ENCODE results near the gene MOBP.

Gene MOBP

DNA sequence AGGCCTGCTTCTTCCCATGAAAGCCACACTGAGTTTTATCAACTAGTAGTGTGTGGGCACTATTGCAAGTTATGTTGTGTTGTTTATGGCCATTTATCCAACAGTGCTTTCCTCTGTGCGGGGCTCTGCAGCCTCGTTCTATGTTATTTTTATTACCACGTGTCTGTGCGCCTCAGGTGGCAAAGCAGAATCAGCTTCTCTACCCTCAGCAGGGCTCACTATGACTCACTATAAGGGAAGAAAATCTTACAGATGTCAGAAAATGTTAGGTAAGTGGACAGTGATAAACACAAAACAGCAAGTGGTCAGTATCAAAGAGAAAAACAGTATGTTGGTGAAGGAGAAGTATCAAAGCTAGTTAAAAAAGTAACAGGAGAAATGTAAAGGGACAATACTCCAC is 61.4 kb downstream of the MOBP start:
- FAIRE-seq, result no peak
- TF ChIP-seq TAF1 (IDR thresholded peaks at IDR 0.05; ENCODE audit: low read depth, low read length), result no peak
- TF ChIP-seq POLR2A (IDR thresholded peaks at IDR 0.05; ENCODE audit: low read depth, low read length), result no peak

DNA sequence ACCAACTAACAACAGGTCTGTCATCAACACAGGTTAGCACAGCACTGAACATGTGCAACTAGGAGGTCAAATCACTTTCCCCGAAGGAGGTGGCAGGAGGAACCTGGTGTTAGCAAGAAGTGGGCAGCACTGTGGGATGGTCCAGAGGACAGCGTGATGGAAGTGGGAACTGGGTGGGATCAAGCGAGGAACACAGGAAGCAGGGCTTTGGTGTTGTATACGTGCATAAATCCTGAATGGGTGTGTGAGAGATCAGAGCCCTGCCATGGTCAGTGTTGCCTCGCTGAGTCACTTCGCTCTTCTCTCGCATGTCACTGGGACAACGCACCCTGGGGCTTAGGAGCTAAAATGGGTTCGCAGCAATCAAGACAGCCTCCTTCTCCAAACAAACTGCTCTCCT is 62.1 kb downstream of the MOBP start:
- FAIRE-seq (no peak), DNase-seq (ENCODE audit: insufficient read length, low spot score) (no peak)
- TF ChIP-seq TAF1 (IDR thresholded peaks at IDR 0.05; ENCODE audit: low read depth, low read length) (no peak), SPI1 (IDR thresholded peaks at IDR 0.05; ENCODE audit: low read depth, low read length) (no peak), POLR2AphosphoS5 (IDR thresholded peaks at IDR 0.05; ENCODE audit: low read depth, low read length) (no peak), PAX5 (IDR thresholded peaks at IDR 0.05; ENCODE audit: insufficient read depth, low read length, severe bottlenecking) (no peak), POLR2A (IDR thresholded peaks at IDR 0.05; ENCODE audit: low read depth, low read length) (no peak), POU2F2 (IDR thresholded peaks at IDR 0.05; ENCODE audit: low read depth, low read length) (no peak)

More for the DNA sequence above, 61.4 kb downstream of the MOBP start:
- no peak for DNase-seq (ENCODE audit: insufficient read length, low spot score)

- TF ChIP-seq POLR2A (IDR thresholded peaks at IDR 0.05; ENCODE audit: low read depth, low read length), result no peak
- TF ChIP-seq POU2F2 (IDR thresholded peaks at IDR 0.05; ENCODE audit: low read depth, low read length), result no peak
- no peak for TF ChIP-seq TAF1 (IDR thresholded peaks at IDR 0.05; ENCODE audit: low read depth, low read length)
- TF ChIP-seq POLR2AphosphoS5 (IDR thresholded peaks at IDR 0.05; ENCODE audit: low read depth, low read length), result no peak
- TF ChIP-seq PAX5 (IDR thresholded peaks at IDR 0.05; ENCODE audit: insufficient read depth, low read length, severe bottlenecking), result no peak
- TF ChIP-seq SPI1 (IDR thresholded peaks at IDR 0.05; ENCODE audit: low read depth, low read length), result no peak
- DNase-seq (ENCODE audit: insufficient read length, low spot score), result no peak
Measured at GRCh38 chr3:39531066-39531465, 63.6 kb downstream of the MOBP start.

GRCh38 chr3:39531665-39532064 is 64.2 kb downstream of the MOBP start:
- FAIRE-seq (no peak), DNase-seq (ENCODE audit: insufficient read length, low spot score) (no peak)
- no peak for TF ChIP-seq POLR2A (IDR thresholded peaks at IDR 0.05; ENCODE audit: low read depth, low read length)
- TF ChIP-seq POLR2AphosphoS5 (IDR thresholded peaks at IDR 0.05; ENCODE audit: low read depth, low read length), result no peak
- no peak for TF ChIP-seq TAF1 (IDR thresholded peaks at IDR 0.05; ENCODE audit: low read depth, low read length)
- TF ChIP-seq SPI1 (IDR thresholded peaks at IDR 0.05; ENCODE audit: low read depth, low read length), result no peak
- TF ChIP-seq POU2F2 (IDR thresholded peaks at IDR 0.05; ENCODE audit: low read depth, low read length), result no peak
- no peak for TF ChIP-seq PAX5 (IDR thresholded peaks at IDR 0.05; ENCODE audit: insufficient read depth, low read length, severe bottlenecking)

More at GRCh38 chr3:39531066-39531465, 63.6 kb downstream of the MOBP start:
- no peak for FAIRE-seq

DNA sequence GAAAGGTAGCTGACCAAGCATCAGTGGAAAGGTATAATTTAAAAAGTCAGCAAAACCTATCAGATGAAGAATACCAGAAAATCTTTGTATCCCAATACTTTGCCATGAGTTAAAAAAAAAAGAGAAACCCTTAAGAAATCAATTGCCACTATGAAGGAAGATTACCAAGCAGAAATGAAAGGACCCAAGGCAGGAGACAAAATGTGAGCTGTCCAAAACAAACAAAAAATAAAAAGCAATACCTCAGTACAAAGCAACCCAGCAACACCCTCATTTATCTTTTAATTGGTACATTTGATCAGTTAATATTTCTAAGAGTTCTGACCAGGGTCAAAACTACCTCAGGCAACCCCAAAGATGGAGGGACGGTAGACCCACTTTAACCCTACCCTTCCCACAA is 65.3 kb downstream of the MOBP start:
- TF ChIP-seq PAX5 (IDR thresholded peaks at IDR 0.05; ENCODE audit: insufficient read depth, low read length, severe bottlenecking) (no peak), TAF1 (IDR thresholded peaks at IDR 0.05; ENCODE audit: low read depth, low read length) (no peak)
- DNase-seq (ENCODE audit: insufficient read length, low spot score) (no peak), FAIRE-seq (no peak)

DNA sequence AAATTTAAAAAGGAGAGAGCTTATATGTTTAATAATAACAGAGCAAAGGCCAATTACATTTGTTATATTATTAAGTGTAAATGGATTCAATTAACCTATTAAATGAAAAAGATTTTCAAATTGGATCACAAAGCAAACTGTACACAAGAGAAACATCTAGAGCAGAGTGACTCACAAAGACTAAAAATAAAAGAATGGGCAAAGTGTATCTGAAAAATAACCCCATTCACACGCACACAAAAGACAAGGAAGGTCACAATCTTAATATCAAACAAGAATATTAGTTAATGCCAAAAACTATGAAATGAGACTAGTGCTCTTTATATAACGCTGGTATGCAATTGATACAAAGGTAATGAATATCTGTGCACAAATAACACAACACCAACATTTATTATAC is 65.7 kb downstream of the MOBP start:
- no peak for DNase-seq (ENCODE audit: insufficient read length, low spot score)
- TF ChIP-seq TAF1 (IDR thresholded peaks at IDR 0.05; ENCODE audit: low read depth, low read length), result no peak
- no peak for TF ChIP-seq PAX5 (IDR thresholded peaks at IDR 0.05; ENCODE audit: insufficient read depth, low read length, severe bottlenecking)
- TF ChIP-seq POLR2AphosphoS5 (IDR thresholded peaks at IDR 0.05; ENCODE audit: low read depth, low read length), result no peak
- no peak for TF ChIP-seq SPI1 (IDR thresholded peaks at IDR 0.05; ENCODE audit: low read depth, low read length)
- FAIRE-seq, result no peak

DNA sequence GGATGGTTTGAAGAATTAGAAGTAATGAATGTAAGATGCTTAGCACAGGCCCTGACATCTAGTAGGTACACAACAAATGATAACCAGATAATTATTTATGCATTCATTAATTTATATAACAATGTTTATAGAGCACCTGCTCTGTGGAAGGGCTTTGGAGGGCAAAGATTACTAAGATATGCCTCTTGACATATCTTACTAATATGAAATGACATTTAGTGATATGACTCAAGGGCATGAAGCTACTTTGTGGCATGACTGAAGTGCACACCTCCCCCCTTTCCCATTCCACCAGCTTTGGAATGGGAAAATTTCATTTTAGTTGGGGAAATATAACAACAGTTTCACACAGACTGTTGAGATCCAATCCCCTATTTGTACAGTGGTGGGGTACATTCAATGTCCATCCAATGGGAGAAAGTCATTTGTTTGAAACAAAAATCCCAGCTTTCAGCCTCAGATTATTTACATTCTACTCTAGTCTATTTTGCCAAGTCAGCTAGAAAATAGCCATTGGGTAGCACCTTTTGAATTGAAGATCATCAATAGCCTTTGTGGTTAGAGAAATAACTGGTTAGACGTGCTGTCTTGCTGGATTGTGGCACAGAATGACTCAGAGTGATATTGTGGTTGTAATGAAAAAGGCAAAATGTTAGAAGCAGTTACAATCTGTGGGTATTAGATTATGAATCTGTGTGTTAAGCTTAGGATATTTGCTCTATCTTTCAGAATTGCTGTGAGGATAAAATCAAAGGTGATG is 72.9 kb downstream of the MOBP start:
- FAIRE-seq, result no peak
- TF ChIP-seq POU2F2 (IDR thresholded peaks at IDR 0.05; ENCODE audit: low read depth, low read length), result no peak
- no peak for TF ChIP-seq PAX5 (IDR thresholded peaks at IDR 0.05; ENCODE audit: insufficient read depth, low read length, severe bottlenecking)
- no peak for TF ChIP-seq POLR2A (IDR thresholded peaks at IDR 0.05; ENCODE audit: low read depth, low read length)
- TF ChIP-seq SPI1 (IDR thresholded peaks at IDR 0.05; ENCODE audit: low read depth, low read length), result no peak
- TF ChIP-seq TAF1 (IDR thresholded peaks at IDR 0.05; ENCODE audit: low read depth, low read length), result no peak
- no peak for TF ChIP-seq POLR2AphosphoS5 (IDR thresholded peaks at IDR 0.05; ENCODE audit: low read depth, low read length)
- no peak for DNase-seq (ENCODE audit: insufficient read length, low spot score)

DNA sequence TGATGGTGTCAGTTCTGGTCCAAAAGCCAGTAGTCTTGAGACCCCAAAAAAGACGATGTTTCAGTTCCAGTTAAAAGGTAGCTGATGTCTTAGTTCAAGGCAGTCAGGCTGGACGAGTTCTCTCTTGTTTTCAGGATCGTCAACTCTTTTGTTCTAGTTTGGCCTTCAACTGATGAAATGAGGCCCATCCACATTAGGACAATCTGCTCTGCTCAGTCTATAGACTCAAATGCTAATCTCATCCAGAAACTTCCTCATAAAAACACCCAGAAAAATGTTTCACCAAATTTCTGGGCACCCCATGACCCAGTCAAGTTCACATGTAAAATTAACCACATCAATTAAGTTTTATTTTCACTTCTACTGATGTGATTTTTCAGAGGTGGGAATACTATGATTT is 74.0 kb downstream of the MOBP start:
- no peak for TF ChIP-seq PAX5 (IDR thresholded peaks at IDR 0.05; ENCODE audit: insufficient read depth, low read length, severe bottlenecking)
- no peak for TF ChIP-seq SPI1 (IDR thresholded peaks at IDR 0.05; ENCODE audit: low read depth, low read length)
- no peak for TF ChIP-seq POLR2AphosphoS5 (IDR thresholded peaks at IDR 0.05; ENCODE audit: low read depth, low read length)
- no peak for TF ChIP-seq POLR2A (IDR thresholded peaks at IDR 0.05; ENCODE audit: low read depth, low read length)
- no peak for TF ChIP-seq POU2F2 (IDR thresholded peaks at IDR 0.05; ENCODE audit: low read depth, low read length)
- TF ChIP-seq TAF1 (IDR thresholded peaks at IDR 0.05; ENCODE audit: low read depth, low read length), result no peak
- no peak for DNase-seq (ENCODE audit: insufficient read length, low spot score)
- no peak for FAIRE-seq

DNA sequence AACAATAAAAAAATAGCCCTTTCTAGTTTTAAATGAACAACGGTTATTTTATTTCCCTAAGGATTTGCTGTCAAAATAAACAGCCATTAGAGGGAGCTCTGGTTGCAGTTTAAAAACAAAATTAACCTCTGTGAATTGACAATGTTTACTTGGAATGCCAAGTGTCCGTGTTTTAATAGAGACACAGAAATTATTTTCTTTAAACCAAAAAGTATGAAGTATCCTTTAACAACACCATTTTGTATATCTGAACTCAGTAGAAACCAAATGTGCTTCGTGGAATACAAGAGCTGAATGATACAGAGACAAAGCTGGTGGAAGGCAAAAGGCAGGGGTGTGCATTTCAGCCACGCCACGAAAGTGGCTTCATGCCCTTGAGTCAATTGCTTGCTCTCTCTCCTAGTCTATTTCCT is 74.4 kb downstream of the MOBP start:
- TF ChIP-seq SPI1 (IDR thresholded peaks at IDR 0.05; ENCODE audit: low read depth, low read length), result no peak
- no peak for TF ChIP-seq POU2F2 (IDR thresholded peaks at IDR 0.05; ENCODE audit: low read depth, low read length)
- no peak for TF ChIP-seq TAF1 (IDR thresholded peaks at IDR 0.05; ENCODE audit: low read depth, low read length)
- no peak for TF ChIP-seq POLR2AphosphoS5 (IDR thresholded peaks at IDR 0.05; ENCODE audit: low read depth, low read length)
- no peak for TF ChIP-seq POLR2A (IDR thresholded peaks at IDR 0.05; ENCODE audit: low read depth, low read length)
- TF ChIP-seq PAX5 (IDR thresholded peaks at IDR 0.05; ENCODE audit: insufficient read depth, low read length, severe bottlenecking), result no peak
- DNase-seq (ENCODE audit: insufficient read length, low spot score) (no peak), FAIRE-seq (no peak)

GRCh38 chr3:39542588-39542988 is 75.1 kb downstream of the MOBP start:
- no peak for FAIRE-seq
- TF ChIP-seq POU2F2 (IDR thresholded peaks at IDR 0.05; ENCODE audit: low read depth, low read length) (no peak), PAX5 (IDR thresholded peaks at IDR 0.05; ENCODE audit: insufficient read depth, low read length, severe bottlenecking) (no peak), POLR2AphosphoS5 (IDR thresholded peaks at IDR 0.05; ENCODE audit: low read depth, low read length) (no peak), SPI1 (IDR thresholded peaks at IDR 0.05; ENCODE audit: low read depth, low read length) (no peak), POLR2A (IDR thresholded peaks at IDR 0.05; ENCODE audit: low read depth, low read length) (no peak), TAF1 (IDR thresholded peaks at IDR 0.05; ENCODE audit: low read depth, low read length) (no peak)
- DNase-seq (ENCODE audit: insufficient read length, low spot score), result no peak
